K562 (cell line): ENCODE data around the gene ERBB3. TPM values are rescaled to one million over a fixed set of nuclear protein-coding genes. Genes with fewer than 3 reads are reported as not detected.

ENCODE experiments used
- KAT7 ChIP-seq: sonication (generic); formaldehyde crosslinking; IDR thresholded peaks from 2 replicates; pipeline ENCODE4 v1.8.0; 2022; ENCODE audit warnings: missing genetic modification reagents, mild to moderate bottlenecking, borderline replicate concordance
- L3MBTL2 ChIP-seq: fragments of 450-650 bp; IDR thresholded peaks from 2 replicates; pipeline ENCODE4 v1.6.1; 2016; ENCODE audit warnings: mild to moderate bottlenecking, moderate library complexity
- NFYB ChIP-seq: IDR thresholded peaks from 2 replicates; pipeline ENCODE4 v1.6.1; 2011; ENCODE audit warnings: mild to moderate bottlenecking, moderate library complexity; ENCODE audit not compliant: insufficient read length; ENCODE audit errors: extremely low read depth
- PURB ChIP-seq: sonication (generic); formaldehyde crosslinking; IDR thresholded peaks from 2 replicates; pipeline ENCODE4 v1.9.0; 2021; ENCODE audit warnings: low read depth, mild to moderate bottlenecking, missing genetic modification reagents
- SP1 ChIP-seq: sonication (generic); formaldehyde crosslinking; IDR thresholded peaks from 2 replicates; pipeline ENCODE4 v1.8.1; 2022; ENCODE audit warnings: mild to moderate bottlenecking, missing genetic modification reagents
- ZNF134 ChIP-seq: fragments of 250-450 bp; sonication (Bioruptor Pico); conservative IDR thresholded peaks from 2 replicates; pipeline ENCODE4 v1.4.0; 2020
- ZNF75A ChIP-seq: fragments of 450-650 bp; formaldehyde crosslinking; IDR thresholded peaks from 2 replicates; pipeline ENCODE4 v1.4.0; 2020; ENCODE audit warnings: mild to moderate bottlenecking
- polyA plus RNA-seq, 8 experiments: library from polyadenylated mRNA; depleted of rRNA in 4 of 8; stranded (reverse) in 5 of 8; unstranded in 3 of 8; fragments of >200 nt; fragmentation: Nextera tagmentation in 2 of 8; fragmentation: Illumina TruSeq in 1 of 8; extraction: Ambion mirVana in 2 of 8; extraction: Trizol in 1 of 8; gene quantifications; 2 replicates each; pipeline versions ENCODE4 v1.2.1 to v1.2.3, GENCODE V29; 2011 to 2014; ENCODE audit warnings: inconsistent platforms in 1 of 8, missing spikeins in 1 of 8
- total RNA-seq, 7 experiments: library from RNA; depleted of rRNA in 6 of 7; stranded (reverse); fragments of >200 nt in 6 of 7; fragmentation: Illumina TruSeq in 2 of 7; extraction: Trizol in 2 of 7; gene quantifications; 2 replicates each; pipeline versions ENCODE4 v1.2.1 to v1.2.3, GENCODE V29; 2011 to 2021; ENCODE audit warnings: low replicate concordance in 1 of 7
- TF ChIP-seq, protein P1 (sequence below): sonication (generic); formaldehyde crosslinking; IDR thresholded peaks from 2 replicates; pipeline ENCODE4 v1.8.1; 2023; ENCODE audit warnings: mild to moderate bottlenecking, missing genetic modification reagents
- TF ChIP-seq, protein P2 (sequence below), 2 experiments: fragments of 450-650 bp; formaldehyde crosslinking in 1 of 2; IDR thresholded peaks; 2 replicates each; pipeline versions ENCODE4 v1.4.0 to v1.6.1; 2014 to 2020; ENCODE audit warnings: mild to moderate bottlenecking in 2 of 2, borderline replicate concordance in 1 of 2, low read depth in 1 of 2
- TF ChIP-seq, protein P3 (sequence below), 3 experiments: IDR thresholded peaks in 2 of 3; conservative IDR thresholded peaks in 1 of 3; 2 replicates each; pipeline ENCODE4 v1.5.1; 2011 to 2012; ENCODE audit warnings: low read length in 3 of 3, mild to moderate bottlenecking in 3 of 3, control low read depth in 2 of 3, improper control_type of control experiment in 1 of 3, inconsistent platforms in 1 of 3, low read depth in 1 of 3, mixed read lengths in 1 of 3, moderate library complexity in 1 of 3; ENCODE audit not compliant: insufficient read depth in 2 of 3
- TF ChIP-seq, protein P4 (sequence below): fragments of 250-450 bp; sonication (Bioruptor Pico); IDR thresholded peaks from 2 replicates; pipeline ENCODE4 v1.8.0; 2021; ENCODE audit warnings: mild to moderate bottlenecking, moderate library complexity

Gene ERBB3
- total and polyA plus RNA-seq, 9 of the 15 experiments (the other 6 are each of a cell fraction or from before 2014, with no cell fraction given) = 1.5 to 5.4 (median 3.8) TPM

DNA sequence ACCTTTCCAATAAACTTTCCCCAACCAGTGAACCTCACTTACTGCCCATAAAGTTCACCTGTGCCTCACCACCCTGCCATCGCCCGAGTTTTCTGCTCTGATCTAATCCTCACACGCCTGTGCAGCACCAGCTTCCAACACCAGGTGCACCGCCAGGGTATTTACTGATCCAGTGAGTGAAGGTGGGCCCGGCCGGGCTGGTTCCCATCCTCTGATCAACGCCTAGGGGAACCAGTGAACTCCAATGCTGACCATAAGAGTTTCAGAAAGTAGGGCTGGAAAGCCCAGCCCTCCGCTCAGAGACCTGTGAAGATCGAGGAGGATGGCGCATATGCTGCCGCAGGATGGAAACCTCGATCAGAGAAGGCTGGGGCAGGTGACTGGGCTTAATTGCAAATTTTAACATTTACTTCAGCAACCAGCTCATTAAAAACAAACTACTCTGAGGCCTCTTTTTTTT lies 71.7 kb downstream of the ERBB3 start (continued):
- TF ChIP-seq, protein P1, sequence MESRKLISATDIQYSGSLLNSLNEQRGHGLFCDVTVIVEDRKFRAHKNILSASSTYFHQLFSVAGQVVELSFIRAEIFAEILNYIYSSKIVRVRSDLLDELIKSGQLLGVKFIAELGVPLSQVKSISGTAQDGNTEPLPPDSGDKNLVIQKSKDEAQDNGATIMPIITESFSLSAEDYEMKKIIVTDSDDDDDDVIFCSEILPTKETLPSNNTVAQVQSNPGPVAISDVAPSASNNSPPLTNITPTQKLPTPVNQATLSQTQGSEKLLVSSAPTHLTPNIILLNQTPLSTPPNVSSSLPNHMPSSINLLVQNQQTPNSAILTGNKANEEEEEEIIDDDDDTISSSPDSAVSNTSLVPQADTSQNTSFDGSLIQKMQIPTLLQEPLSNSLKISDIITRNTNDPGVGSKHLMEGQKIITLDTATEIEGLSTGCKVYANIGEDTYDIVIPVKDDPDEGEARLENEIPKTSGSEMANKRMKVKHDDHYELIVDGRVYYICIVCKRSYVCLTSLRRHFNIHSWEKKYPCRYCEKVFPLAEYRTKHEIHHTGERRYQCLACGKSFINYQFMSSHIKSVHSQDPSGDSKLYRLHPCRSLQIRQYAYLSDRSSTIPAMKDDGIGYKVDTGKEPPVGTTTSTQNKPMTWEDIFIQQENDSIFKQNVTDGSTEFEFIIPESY = no peak
- no peak for TF ChIP-seq KAT7
- TF ChIP-seq SP1 (CRISPR knock-in tag) = 0 out of 2 replicates have a peak, but pooled peaks have one; percentile 34
- TF ChIP-seq L3MBTL2 = peak; percentile 70
- TF ChIP-seq PURB = no peak
- TF ChIP-seq, protein P2, sequence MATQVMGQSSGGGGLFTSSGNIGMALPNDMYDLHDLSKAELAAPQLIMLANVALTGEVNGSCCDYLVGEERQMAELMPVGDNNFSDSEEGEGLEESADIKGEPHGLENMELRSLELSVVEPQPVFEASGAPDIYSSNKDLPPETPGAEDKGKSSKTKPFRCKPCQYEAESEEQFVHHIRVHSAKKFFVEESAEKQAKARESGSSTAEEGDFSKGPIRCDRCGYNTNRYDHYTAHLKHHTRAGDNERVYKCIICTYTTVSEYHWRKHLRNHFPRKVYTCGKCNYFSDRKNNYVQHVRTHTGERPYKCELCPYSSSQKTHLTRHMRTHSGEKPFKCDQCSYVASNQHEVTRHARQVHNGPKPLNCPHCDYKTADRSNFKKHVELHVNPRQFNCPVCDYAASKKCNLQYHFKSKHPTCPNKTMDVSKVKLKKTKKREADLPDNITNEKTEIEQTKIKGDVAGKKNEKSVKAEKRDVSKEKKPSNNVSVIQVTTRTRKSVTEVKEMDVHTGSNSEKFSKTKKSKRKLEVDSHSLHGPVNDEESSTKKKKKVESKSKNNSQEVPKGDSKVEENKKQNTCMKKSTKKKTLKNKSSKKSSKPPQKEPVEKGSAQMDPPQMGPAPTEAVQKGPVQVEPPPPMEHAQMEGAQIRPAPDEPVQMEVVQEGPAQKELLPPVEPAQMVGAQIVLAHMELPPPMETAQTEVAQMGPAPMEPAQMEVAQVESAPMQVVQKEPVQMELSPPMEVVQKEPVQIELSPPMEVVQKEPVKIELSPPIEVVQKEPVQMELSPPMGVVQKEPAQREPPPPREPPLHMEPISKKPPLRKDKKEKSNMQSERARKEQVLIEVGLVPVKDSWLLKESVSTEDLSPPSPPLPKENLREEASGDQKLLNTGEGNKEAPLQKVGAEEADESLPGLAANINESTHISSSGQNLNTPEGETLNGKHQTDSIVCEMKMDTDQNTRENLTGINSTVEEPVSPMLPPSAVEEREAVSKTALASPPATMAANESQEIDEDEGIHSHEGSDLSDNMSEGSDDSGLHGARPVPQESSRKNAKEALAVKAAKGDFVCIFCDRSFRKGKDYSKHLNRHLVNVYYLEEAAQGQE (IDR thresholded peaks at IDR 0.05; ENCODE audit: borderline replicate concordance) = no peak
- TF ChIP-seq, protein P2 (CRISPR knock-in tag; IDR thresholded peaks at IDR 0.05; ENCODE audit: low read depth) = no peak
- TF ChIP-seq, protein P3, sequence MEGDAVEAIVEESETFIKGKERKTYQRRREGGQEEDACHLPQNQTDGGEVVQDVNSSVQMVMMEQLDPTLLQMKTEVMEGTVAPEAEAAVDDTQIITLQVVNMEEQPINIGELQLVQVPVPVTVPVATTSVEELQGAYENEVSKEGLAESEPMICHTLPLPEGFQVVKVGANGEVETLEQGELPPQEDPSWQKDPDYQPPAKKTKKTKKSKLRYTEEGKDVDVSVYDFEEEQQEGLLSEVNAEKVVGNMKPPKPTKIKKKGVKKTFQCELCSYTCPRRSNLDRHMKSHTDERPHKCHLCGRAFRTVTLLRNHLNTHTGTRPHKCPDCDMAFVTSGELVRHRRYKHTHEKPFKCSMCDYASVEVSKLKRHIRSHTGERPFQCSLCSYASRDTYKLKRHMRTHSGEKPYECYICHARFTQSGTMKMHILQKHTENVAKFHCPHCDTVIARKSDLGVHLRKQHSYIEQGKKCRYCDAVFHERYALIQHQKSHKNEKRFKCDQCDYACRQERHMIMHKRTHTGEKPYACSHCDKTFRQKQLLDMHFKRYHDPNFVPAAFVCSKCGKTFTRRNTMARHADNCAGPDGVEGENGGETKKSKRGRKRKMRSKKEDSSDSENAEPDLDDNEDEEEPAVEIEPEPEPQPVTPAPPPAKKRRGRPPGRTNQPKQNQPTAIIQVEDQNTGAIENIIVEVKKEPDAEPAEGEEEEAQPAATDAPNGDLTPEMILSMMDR (IDR thresholded peaks at IDR 0.05 in 2 of 3, conservative IDR thresholded peaks at IDR 0.05 in 1 of 3; ENCODE audit: insufficient read depth in 2 of 3, low read depth in 1 of 3, low read length in 3 of 3) = peak; percentile 34 to 67 (median 50)
- TF ChIP-seq ZNF75A = no peak
- no peak for TF ChIP-seq ZNF134
- TF ChIP-seq NFYB = no peak
- TF ChIP-seq, protein P4, sequence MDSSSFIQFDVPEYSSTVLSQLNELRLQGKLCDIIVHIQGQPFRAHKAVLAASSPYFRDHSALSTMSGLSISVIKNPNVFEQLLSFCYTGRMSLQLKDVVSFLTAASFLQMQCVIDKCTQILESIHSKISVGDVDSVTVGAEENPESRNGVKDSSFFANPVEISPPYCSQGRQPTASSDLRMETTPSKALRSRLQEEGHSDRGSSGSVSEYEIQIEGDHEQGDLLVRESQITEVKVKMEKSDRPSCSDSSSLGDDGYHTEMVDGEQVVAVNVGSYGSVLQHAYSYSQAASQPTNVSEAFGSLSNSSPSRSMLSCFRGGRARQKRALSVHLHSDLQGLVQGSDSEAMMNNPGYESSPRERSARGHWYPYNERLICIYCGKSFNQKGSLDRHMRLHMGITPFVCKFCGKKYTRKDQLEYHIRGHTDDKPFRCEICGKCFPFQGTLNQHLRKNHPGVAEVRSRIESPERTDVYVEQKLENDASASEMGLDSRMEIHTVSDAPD (CRISPR knock-in tag) = no peak
